ENCODE measurements around the gene GDAP2. TPM values are rescaled to one million over a fixed set of nuclear protein-coding genes. Genes with fewer than 3 reads are reported as not detected.

Gene GDAP2
- total RNA-seq, 1 experiment from 2014 or later, result 14.5 TPM

- Histone ChIP-seq H3K9me3 (ENCODE audit: control insufficient read depth, insufficient read depth, low read depth, low read length) (no peaks in the 10 kb centered on the region), H3K4me3 (ENCODE audit: low read depth in 2 of 2, low read length in 2 of 2) (no peak overlapping the region), H3K4me1 (ENCODE audit: control insufficient read depth, insufficient read depth, low read length) (no peaks in the 10 kb centered on the region), H3K36me3 (ENCODE audit: control insufficient read depth, insufficient read depth, low read length) (peaks cover 2% of the 10 kb centered on the region; the same call in 1 of the 2 replicates), H3K27ac (ENCODE audit: low read length) (no peak overlapping the region), H3K27me3 (ENCODE audit: control insufficient read depth, insufficient read depth, low read length) (no peaks in the 10 kb centered on the region)
- DNase-seq (ENCODE audit: low read depth, low spot score), result no peak
- no TSS peak for BruUV-seq (replicated peaks)
- ChIA-PET POLR2A (interaction anchor here (0.7 kb wide), 1 partner anchor 142 kb away, joined by 3 read pairs; no protein-coding TSS in a partner anchor), CTCF (no interaction called here)
- in situ Hi-C loops (cut with HindIII; ENCODE audit: low pct_unique_long_range_greater_than_20kb, low sequenced_read_pairs), result no loop called here
- TF ChIP-seq TCF7L2 (IDR thresholded peaks at IDR 0.05; ENCODE audit: low read depth, low read length) (no peak), SIN3A (IDR thresholded peaks at IDR 0.05; ENCODE audit: borderline replicate concordance, insufficient read depth, low read depth, low read length) (no peak), REST (IDR thresholded peaks at IDR 0.05; ENCODE audit: insufficient read depth in 1 of 2, low read depth in 2 of 2, low read length in 1 of 2) (no peak), CTCF (IDR thresholded peaks at IDR 0.05) (no peak), POLR2AphosphoS5 (IDR thresholded peaks at IDR 0.05; ENCODE audit: low read depth, low read length) (no peak)
- intact Hi-C loops (cut with micrococcal nuclease; ENCODE audit: unreplicated experiment), result loop anchor here (10.0 kb wide), 3 partner anchors 78 to 378 kb away; no protein-coding TSS in a partner anchor
- no peak for ATAC-seq
Observed at GRCh38 chr1:117892512-117892911, 36.9 kb downstream of the GDAP2 start.

- in situ Hi-C loops (cut with HindIII; ENCODE audit: low pct_unique_long_range_greater_than_20kb, low sequenced_read_pairs), result no loop called here
- no peaks in the 10 kb centered on the region for H3K4me1 ChIP-seq (ENCODE audit: control insufficient read depth, insufficient read depth, low read length)
- ChIA-PET CTCF (no interaction called here), POLR2A (no interaction called here)
- H3K27ac ChIP-seq (ENCODE audit: low read length), result no peak overlapping the region
- TF ChIP-seq SIN3A (IDR thresholded peaks at IDR 0.05; ENCODE audit: borderline replicate concordance, insufficient read depth, low read depth, low read length), result no peak
- TF ChIP-seq CTCF (IDR thresholded peaks at IDR 0.05), result no peak
- no peak for TF ChIP-seq POLR2AphosphoS5 (IDR thresholded peaks at IDR 0.05; ENCODE audit: low read depth, low read length)
- TF ChIP-seq REST (IDR thresholded peaks at IDR 0.05; ENCODE audit: insufficient read depth in 1 of 2, low read depth in 2 of 2, low read length in 1 of 2), result no peak
- TF ChIP-seq TCF7L2 (IDR thresholded peaks at IDR 0.05; ENCODE audit: low read depth, low read length), result no peak
- BruUV-seq (replicated peaks), result no TSS peak
- H3K9me3 ChIP-seq (ENCODE audit: control insufficient read depth, insufficient read depth, low read depth, low read length), result no peaks in the 10 kb centered on the region
- intact Hi-C loops (cut with micrococcal nuclease; ENCODE audit: unreplicated experiment), result loop anchor here (10.0 kb wide), 3 partner anchors 76 to 376 kb away; no protein-coding TSS in a partner anchor
- H3K4me3 ChIP-seq (ENCODE audit: low read depth in 2 of 2, low read length in 2 of 2), result no peak overlapping the region
- ATAC-seq (no peak), DNase-seq (ENCODE audit: low read depth, low spot score) (no peak)
- H3K36me3 ChIP-seq (ENCODE audit: control insufficient read depth, insufficient read depth, low read length), result peaks cover 2% of the 10 kb centered on the region; the same call in 1 of the 2 replicates
- no peaks in the 10 kb centered on the region for H3K27me3 ChIP-seq (ENCODE audit: control insufficient read depth, insufficient read depth, low read length)
Observed at GRCh38 chr1:117890452-117890851, 39.0 kb downstream of the GDAP2 start.
